HUDEP-2 (cell line): Measurements from ENCODE around the gene TACC2.
"Not testable (repeated sequence)": the region's sequence is repeated elsewhere in the genome, so short reads cannot be mapped to it uniquely, and the experiment has no call there.

Source experiments
- DNase-seq, 76 experiments: peaks; one replicate each; lab custom pipeline; 2025; ENCODE audit not compliant: unreplicated experiment in 76 of 76; lab: John Stamatoyannopoulos, UW

TACC2 gene

GRCh38 chr10:121981346-121981745, 7.6 kb upstream of the TACC2 start:
- no peak for DNase-seq

DNA sequence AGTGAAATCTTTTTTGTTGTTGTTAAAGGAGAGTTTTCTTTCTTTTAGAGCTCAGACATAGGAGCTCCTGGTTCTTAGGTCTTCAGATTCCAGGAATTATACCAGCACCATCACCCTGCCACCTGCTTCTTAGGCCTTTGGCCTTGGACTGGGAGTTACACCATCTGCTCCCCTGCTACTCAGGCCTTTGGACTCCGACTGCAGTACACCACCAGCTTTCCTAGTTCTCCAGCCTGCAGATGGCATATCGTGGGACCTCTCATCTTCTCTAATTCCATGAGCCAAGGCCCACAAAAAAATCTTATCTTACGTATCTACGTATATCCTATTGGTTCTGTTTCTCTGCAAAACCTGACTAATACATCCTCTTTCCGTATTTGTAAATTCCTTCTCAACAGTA, 5.1 kb upstream of the TACC2 start:
- no peak for DNase-seq

- DNase-seq, result no peak
Observed at GRCh38 chr10:121984463-121984862, 4.5 kb upstream of the TACC2 start.

DNA sequence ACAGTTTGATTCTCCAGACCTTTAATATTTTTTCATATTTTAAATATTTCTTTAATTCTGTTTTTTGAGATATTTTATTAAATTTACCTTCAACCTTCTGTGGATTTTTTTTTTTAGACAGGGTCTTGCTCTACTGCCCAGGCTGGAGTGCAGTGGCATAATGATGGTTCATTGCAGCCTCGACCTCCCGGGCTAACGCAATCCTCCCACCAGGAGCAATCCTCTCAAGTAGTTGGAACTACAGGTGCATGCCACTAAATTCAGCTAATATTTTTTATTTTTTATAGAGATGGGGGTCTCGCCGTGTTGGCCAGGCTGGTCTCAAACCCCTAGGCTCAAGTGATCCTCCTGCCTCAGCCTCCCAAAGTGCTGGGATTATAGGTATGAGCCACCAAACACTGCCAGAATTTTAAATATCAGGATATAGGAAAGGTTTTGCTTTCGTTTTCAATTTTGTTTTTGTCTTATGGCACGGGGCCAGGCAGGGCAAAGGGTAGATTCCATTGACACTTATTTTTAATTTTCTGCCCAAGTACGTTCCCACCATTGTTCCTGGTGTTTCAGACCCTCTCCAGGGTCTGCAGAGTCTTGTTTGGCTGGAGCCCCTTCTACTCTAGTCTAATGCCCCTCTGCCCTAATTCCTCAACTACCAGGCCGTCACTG, 1.2 kb downstream of the TACC2 start:
- DNase-seq, result no peak

- DNase-seq, result not testable (repeated sequence)
Observed at GRCh38 chr10:121991727-121992126, 2.8 kb downstream of the TACC2 start.

DNA sequence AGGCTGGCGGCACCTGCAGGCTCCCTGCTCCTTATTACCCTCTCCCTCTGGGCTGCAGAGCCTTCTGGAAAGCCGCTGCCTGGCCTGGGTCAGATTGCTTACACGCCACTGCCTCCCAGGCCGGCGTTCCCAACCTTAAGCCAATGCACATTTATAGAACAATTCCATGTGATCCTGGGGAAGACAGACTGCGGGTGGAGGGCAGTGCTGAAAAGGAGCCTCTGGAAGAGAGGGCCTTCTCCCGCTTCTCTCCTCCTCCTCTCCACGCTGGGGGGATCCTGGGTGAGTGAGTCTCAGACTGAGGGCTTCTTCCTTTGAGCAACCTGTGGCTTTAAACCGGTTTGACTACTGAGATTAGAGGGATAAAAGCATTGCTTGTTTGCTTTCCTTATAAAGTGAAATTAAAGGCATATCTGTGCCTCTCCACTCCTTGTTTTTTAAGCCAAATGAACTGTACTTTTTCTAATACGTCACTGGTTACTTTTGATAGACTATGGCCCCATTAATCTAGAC, 5.5 kb downstream of the TACC2 start:
- no peak for DNase-seq

GRCh38 chr10:121998462-121998861, 9.5 kb downstream of the TACC2 start:
- DNase-seq, result no peak

DNA sequence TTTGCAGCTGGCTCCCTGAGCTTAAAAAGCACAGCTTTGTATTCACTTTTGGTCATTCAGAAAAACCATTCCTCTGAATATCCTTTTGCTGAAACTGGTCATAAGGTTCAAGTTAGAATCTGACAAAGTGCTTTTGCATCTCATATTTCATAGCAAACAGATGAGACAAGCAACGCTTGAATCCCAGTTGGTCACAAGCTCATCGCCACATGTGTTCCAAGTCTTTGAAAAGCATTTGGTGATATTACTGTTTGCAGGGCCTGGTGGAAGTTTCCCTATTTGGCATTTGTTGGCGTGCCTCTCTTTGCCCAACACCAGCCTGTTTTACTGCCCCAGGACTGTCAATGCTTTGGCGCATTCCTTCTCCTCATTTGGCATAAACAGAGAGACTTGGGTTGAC, 10.3 kb downstream of the TACC2 start:
- no peak for DNase-seq

DNA sequence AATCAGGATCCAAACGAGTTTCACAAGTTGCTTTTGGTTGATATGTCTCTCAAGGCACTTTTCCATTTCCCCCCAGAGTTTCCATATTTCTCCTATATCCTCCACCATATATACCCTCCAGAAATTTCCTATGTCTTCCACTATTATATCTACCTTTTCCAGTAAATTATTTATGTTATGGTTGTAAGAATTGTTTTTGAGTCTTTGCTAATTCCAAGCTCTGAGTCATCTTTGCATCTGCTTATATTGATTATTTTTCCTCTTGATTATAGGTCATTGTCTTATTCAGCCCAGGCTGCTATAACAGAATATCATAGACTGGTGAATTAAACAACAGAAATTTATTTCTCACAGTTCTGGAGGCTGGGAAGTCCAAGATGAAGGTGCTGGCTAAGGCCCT, 12.7 kb downstream of the TACC2 start:
- no peak for DNase-seq

DNA sequence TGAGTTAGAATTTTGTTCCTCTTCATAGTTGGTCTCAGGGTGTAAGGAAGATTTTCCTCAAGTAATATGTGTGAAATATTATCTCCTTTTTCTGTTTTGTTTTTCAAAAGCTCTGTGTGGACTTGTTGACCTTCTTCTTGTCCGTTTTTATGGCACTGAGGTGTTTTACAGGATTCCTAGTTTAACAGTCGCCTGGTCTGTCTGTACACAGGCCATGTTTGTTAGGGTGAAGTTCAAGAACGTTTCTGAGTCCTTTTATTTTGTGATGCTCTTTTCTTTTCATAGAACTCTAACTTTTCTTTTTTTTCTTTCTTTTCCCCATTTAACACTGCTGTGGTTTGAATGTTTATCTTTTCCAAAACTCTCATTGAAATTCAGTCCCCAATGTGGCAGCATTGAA, 18.5 kb downstream of the TACC2 start:
- no peak for DNase-seq

- DNase-seq, result no peak
Observed at GRCh38 chr10:122010405-122011050, 21.6 kb downstream of the TACC2 start.

DNA sequence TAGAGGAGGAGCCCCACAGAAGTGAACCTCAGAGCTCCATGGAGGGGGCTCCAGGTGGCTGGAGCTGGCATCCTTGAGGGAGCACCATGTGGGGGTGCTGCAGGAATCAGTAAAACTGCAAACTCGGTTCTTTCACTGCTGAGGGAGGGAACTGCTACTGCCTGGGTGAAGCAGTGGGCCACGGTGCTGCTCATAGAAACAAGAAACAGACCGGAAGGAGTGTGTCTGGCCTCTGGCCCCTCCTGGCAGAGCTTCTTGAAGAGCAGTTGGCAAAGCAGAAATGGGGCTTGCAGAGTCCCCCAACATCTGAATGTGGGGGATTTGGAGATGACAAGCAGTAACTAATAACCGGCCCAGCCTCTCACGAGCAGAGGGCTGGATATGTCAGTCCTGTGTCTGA, 23.8 kb downstream of the TACC2 start:
- no peak for DNase-seq

GRCh38 chr10:122013311-122013780, 24.4 kb downstream of the TACC2 start:
- DNase-seq, result no peak

DNA sequence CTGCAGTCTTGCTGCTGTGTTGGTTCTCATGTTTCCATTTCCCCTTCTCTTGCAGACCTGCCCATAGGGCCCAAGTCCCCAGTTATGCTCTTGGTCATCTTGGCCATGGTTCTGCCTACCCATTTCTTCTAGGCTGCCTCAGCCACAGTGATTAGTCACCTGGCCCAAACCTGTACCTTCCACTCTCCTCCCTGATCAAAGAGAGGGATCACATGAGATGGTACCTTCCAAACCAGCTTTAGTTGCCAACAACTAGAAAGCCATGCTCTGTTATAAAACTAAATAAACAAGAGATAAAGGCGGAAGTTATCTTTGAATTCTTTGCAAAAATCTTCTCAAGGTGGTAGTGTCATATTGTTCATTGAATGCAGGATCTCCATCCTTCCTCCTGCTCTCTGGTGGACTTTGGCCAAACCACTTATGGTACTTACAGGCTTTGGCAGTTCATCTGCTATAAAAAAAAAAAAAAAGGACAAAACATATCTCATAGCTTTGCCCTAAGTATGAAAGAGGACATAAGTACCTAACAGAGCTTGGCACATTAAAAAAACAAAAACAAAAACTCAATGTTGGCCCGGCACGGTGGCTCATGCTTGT, 25.8 kb downstream of the TACC2 start:
- DNase-seq, result no peak

DNA sequence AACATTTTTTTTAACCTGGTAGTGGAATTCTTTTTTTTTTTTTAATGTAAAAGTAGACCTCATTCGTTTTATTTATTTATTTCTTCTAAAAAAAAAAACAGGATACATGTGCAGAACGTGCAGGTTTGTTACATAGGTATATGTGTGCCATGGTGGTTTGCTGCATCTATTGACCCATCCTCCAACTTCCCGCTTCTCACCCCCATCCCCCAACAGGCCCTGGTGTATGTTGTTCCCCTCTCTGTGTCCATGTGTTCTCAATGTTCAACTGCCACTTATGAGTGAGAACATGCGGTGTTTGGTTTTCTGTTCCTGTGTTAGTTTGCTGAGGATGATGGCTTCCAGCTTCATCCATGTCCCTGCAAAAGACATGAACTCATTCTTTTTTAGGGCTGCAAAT, 29.0 kb downstream of the TACC2 start:
- DNase-seq, result not testable (repeated sequence)

DNA sequence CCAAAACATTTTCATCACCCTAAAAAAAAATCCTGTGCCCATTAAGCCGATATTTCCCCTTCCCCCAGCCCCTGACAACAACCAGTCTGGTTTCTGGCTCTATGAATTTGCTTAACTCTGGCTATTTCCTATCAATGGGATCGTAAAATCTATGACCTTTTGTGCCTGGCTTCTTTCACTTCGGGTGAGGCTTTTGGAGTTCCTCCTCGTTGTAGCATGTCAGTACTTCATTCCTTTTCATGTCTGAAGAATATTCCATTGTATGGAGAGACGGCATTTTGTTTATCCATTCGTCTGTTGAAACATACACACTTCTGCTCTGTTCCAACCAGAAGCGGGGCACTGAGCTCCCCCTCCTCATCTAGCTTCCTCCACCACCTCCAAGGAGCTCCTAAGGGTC, 29.5 kb downstream of the TACC2 start:
- no peak for DNase-seq

DNA sequence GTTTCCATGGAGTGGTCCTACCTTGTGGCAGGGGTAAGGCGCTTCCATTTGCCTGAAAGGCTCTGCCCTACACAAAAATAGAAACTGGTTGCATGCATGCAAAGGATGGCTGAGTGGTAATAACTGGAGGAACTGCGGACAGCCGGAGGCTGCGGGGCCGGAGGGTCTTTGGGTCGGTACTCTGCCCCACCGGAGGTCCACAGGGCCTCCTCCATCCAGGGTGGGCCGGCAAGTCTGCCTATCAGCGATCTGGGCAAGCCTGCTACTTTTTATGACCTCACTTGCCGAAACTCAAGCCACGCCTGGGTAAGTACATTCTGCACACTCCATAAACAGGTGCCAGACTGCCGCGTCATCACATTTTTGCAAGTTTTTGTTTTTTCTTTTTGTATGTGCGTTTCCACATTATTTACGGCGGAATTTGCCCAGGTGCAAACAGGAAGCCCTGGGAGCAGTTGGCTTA, 30.0 kb downstream of the TACC2 start:
- DNase-seq, result no peak

DNA sequence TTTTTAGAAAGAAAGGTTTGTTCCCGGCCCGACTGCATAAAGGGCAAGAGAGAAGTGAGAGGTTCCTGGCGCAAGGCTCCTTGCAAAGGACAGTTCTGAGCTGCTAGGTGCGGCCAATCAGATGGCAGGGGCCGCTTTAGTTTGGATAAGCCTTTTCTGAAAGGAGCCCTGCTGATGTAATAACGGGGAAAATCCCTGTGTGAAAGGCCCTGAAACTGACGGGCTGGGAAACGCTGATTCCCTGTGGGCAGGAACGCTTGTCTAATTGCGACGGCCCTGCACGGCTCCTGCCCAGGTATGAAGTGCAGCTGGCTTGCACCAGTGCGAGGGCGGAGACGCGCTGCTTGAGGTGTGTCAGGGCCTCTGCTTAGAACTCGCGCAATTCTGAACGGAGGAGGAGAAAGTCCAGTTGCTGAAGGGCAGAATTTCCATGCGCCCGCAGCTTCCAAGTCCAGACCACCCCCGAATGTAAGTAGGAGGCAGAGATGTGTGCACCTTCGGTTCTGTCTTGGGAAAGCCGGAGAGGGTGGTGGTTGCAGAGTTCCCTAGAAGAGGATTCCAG, 30.5 kb downstream of the TACC2 start:
- no peak for DNase-seq

DNA sequence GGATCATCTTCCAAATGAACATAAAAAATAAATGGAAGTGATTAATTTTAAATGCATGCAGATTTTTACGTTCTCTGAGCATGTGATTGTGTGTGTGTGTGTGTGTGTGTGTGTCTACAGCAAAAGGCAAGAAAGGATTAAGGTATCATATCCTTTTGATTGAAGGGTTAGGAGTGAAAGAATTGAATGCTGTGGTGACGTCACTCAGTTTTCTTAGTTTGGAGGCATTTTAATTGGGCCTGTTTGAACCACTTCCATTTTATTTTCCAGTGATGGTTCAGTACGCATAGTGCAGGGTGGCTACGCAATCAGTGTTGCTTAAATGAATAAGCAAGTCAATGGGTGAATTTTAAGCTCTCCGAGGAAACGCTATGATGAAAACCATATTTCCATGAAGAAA, 31.3 kb downstream of the TACC2 start:
- DNase-seq, result no peak

DNA sequence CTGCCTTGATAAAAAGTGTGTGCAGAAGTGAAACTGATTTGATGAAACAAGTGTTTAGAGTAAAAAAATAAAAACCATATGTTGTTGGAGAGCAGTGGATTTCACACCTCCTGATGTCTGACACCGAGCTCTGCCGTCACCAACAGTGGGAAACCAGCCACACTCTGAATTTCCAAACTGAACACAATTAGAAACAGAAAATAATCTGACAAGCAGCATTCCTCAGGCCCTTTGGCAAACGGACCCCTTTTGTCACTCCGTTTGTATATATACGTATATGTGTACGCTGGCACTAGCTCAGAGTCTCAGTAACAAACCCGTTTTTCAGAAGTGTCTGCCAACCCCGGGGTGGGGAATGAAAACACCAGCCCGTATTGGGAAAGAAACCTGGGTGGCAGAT, 32.4 kb downstream of the TACC2 start:
- DNase-seq, result no peak

DNA sequence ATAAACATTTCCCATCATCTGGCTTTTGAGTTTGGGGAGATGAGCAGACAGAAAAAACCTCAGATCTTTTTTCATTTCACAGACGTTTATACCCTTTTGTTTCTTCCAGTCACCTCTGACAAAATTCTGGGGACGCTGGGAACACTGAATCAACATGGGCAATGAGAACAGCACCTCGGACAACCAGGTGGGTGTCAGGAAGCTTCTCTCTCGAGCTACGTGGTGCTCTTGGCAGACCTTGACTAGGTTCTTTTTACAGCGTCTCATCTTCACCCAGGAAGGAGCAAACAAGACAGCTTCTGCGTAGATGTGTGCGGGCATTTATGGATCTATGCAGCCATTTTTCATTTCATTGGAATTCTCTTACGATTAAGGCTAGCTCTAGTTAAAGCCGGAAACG, 32.9 kb downstream of the TACC2 start:
- DNase-seq, result no peak

- DNase-seq, result no peak
Observed at GRCh38 chr10:122022276-122022675, 33.3 kb downstream of the TACC2 start.
